ENCODE measurements around the gene NRXN3. TPM values are rescaled to one million over a fixed set of nuclear protein-coding genes. Genes with fewer than 3 reads are reported as not detected.

Gene NRXN3
- total and polyA plus RNA-seq, 11 donors, result 0.19 to 2.2 (median 1.1) TPM

GRCh38 chr14:79281244-79282152, 1111.3 kb downstream of the NRXN3 start:
- H3K4me1 ChIP-seq, result peaks cover 0 to 23% (median 8%) of the 10 kb centered on the region in 12 donors
- 4 to 7% (median 6%) methylated on average over 6 of the region's 6 CpGs for WGBS, 4 donors

DNA sequence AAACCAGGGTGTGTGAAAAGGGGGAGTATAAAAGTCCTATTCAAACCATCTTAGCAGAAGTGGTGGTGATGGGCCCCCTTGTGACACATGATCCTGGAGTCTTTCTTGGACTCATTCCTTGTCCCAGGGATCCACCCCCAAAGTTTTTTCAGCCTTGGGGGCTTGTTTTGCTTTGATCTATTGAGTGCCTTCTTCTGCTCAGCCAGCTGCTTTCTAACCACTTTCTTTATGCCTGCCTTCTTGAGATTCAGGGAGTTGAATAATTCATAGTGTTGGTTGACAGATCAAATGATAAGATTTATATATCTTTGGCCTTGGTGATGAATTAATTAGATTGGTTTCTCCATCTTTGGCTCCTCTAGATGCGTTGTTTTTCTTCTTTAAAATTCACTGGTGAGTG, 1114.4 kb downstream of the NRXN3 start:
- Histone ChIP-seq H3K4me1 (peaks cover 0 to 7% (median 1%) of the 10 kb centered on the region in 12 donors), H3K27me3 (peaks cover 0 to 38% (median 6%) of the 10 kb centered on the region in 9 donors), H3K9me3 (no peaks in the 10 kb centered on the region), H3K4me3 (no peak overlapping the region), H3K36me3 (no peaks in the 10 kb centered on the region), H3K27ac (no peak overlapping the region)
- WGBS, 4 donors, result 83 to 91% (median 88%) methylated on average over 1 of the region's 1 CpG
- intact Hi-C loops (cut with DNase I), result no loop called here
- no peak for TF ChIP-seq POLR2A (IDR thresholded peaks at IDR 0.05)
- TF ChIP-seq, protein P1, sequence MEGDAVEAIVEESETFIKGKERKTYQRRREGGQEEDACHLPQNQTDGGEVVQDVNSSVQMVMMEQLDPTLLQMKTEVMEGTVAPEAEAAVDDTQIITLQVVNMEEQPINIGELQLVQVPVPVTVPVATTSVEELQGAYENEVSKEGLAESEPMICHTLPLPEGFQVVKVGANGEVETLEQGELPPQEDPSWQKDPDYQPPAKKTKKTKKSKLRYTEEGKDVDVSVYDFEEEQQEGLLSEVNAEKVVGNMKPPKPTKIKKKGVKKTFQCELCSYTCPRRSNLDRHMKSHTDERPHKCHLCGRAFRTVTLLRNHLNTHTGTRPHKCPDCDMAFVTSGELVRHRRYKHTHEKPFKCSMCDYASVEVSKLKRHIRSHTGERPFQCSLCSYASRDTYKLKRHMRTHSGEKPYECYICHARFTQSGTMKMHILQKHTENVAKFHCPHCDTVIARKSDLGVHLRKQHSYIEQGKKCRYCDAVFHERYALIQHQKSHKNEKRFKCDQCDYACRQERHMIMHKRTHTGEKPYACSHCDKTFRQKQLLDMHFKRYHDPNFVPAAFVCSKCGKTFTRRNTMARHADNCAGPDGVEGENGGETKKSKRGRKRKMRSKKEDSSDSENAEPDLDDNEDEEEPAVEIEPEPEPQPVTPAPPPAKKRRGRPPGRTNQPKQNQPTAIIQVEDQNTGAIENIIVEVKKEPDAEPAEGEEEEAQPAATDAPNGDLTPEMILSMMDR (IDR thresholded peaks at IDR 0.05), result no peak
- DNase-seq, result no peak
- no peak for ATAC-seq

More at GRCh38 chr14:79281244-79282152, 1111.3 kb downstream of the NRXN3 start:
- Histone ChIP-seq H3K27ac (no peak overlapping the region), H3K4me3 (peak overlapping the region in 3 of 12 donors; percentile 9 to 48 (median 10)), H3K9me3 (no peaks in the 10 kb centered on the region), H3K27me3 (peaks cover 11 to 58% (median 27%) of the 10 kb centered on the region in 9 donors), H3K36me3 (no peaks in the 10 kb centered on the region)
- intact Hi-C loops (cut with DNase I), result no loop called here
- DNase-seq (no peak), ATAC-seq (no peak)
- TF ChIP-seq POLR2A (IDR thresholded peaks at IDR 0.05), result no peak
- TF ChIP-seq, protein P1 (IDR thresholded peaks at IDR 0.05), result no peak

- ATAC-seq (no peak), DNase-seq (no peak)
- Histone ChIP-seq H3K27me3 (peaks cover 0 to 33% (median 5%) of the 10 kb centered on the region in 9 donors), H3K4me1 (peaks cover 0 to 2% (median 0%) of the 10 kb centered on the region in 12 donors), H3K36me3 (no peaks in the 10 kb centered on the region), H3K27ac (no peak overlapping the region), H3K4me3 (no peak overlapping the region), H3K9me3 (no peaks in the 10 kb centered on the region)
- TF ChIP-seq, protein P1 (IDR thresholded peaks at IDR 0.05), result no peak
- TF ChIP-seq POLR2A (IDR thresholded peaks at IDR 0.05), result no peak
- intact Hi-C loops (cut with DNase I), result no loop called here
These were observed 1115.1 kb downstream of the NRXN3 start for GRCh38 chr14:79285263-79285662.

DNA sequence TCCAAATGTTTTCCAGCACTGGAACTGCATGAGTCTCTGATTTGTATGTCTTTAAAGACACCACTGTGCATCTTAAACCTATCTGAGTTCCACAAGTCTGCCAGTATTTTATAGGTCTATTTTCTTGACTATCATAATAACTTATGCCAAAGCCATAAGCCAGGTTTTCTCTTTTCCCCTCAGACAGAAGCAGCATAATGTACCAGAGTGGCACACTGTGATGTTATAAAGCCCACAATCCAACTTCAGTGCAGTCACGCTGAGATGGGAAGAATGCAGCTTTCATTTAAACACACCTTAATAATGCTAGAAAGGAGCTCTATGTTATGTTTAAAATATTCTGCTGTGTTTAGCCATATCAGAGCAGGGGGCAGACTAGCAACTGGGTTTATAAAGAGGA, 1117.8 kb downstream of the NRXN3 start:
- TF ChIP-seq, protein P1 (IDR thresholded peaks at IDR 0.05), result no peak
- no peak for TF ChIP-seq POLR2A (IDR thresholded peaks at IDR 0.05)
- Histone ChIP-seq H3K4me3 (no peak overlapping the region), H3K27me3 (peaks cover 0 to 16% (median 0%) of the 10 kb centered on the region in 9 donors), H3K9me3 (no peaks in the 10 kb centered on the region), H3K36me3 (no peaks in the 10 kb centered on the region), H3K4me1 (no peaks in the 10 kb centered on the region), H3K27ac (no peak overlapping the region)
- 74 to 94% (median 84%) methylated on average over 1 of the region's 1 CpG for WGBS, 4 donors
- ATAC-seq (no peak), DNase-seq (no peak)
- intact Hi-C loops (cut with DNase I), result no loop called here

Data from heart left ventricle (tissue), 16 donors.